Heart right ventricle (tissue), 16 donors: Measurements from ENCODE around the gene PDILT. TPM values are rescaled to one million over a fixed set of nuclear protein-coding genes. Genes with fewer than 3 reads are reported as not detected.

Experiments
- ATAC-seq, 8 donors: fragments of 200-7000 bp; cut with Tn5 transposase; one replicate each; pipeline ENCODE4 v1.9.1; 2020; ENCODE audit warnings: mild to moderate bottlenecking in 8 of 8, moderate library complexity in 8 of 8, moderate number of reproducible peaks in 1 of 8
- DNase-seq, 2 donors: peaks; one replicate each; pipeline ENCODE4 v3.0.0-alpha.2; 2020
- H3K27ac ChIP-seq, 10 donors: fragments of 200-600 bp; sonication (generic) in 2 of 10; one replicate each; pipeline versions ENCODE4 v1.5.0 to v1.8.0; 2020 to 2022; ENCODE audit warnings: mild to moderate bottlenecking in 3 of 10
- H3K27me3 ChIP-seq, 7 donors: fragments of 200-600 bp; one replicate each; pipeline ENCODE4 v1.8.0; 2021 to 2022; ENCODE audit warnings: mild to moderate bottlenecking in 2 of 7
- H3K36me3 ChIP-seq, 9 donors: fragments of 200-600 bp; sonication (generic) in 1 of 9; one replicate each; pipeline versions ENCODE4 v1.5.0 to v1.8.0; 2020 to 2022; ENCODE audit warnings: mild to moderate bottlenecking in 2 of 9
- H3K4me1 ChIP-seq, 9 donors: fragments of 200-600 bp; sonication (generic) in 1 of 9; one replicate each; pipeline versions ENCODE4 v1.5.0 to v1.8.0; 2020 to 2022; ENCODE audit warnings: mild to moderate bottlenecking in 4 of 9
- H3K4me3 ChIP-seq, 10 donors: fragments of 200-600 bp; sonication (generic) in 2 of 10; one replicate each; pipeline versions ENCODE4 v1.5.0 to v1.8.0; 2020 to 2022; ENCODE audit warnings: mild to moderate bottlenecking in 7 of 10, moderate library complexity in 2 of 10
- H3K9me3 ChIP-seq, 11 donors: fragments of 200-600 bp in 10 of 11; sonication (generic) in 2 of 11; one replicate each; pipeline versions ENCODE4 v1.5.0 to v1.8.0; 2013 to 2022; ENCODE audit warnings: mild to moderate bottlenecking in 2 of 11, control low read depth in 1 of 11, moderate library complexity in 1 of 11
- CTCF ChIP-seq, 9 donors: fragments of 200-600 bp; sonication (generic) in 2 of 9; IDR thresholded peaks; one replicate each; pipeline versions ENCODE4 v1.5.0 to v1.8.0; 2021 to 2022; ENCODE audit warnings: antibody characterized with exemption in 9 of 9, mild to moderate bottlenecking in 5 of 9, moderate library complexity in 1 of 9
- WGBS, 2 donors: extraction: QIAGEN DNeasy Blood & Tissue Kit; methylation state at CpG; one replicate each; pipeline ENCODE4 v1.1.7; 2013; ENCODE audit warnings: inconsistent platforms in 1 of 2; 5-methylcytosine and 5-hydroxymethylcytosine counted together
- intact Hi-C, 10 donors: fragments of 100-400 bp; cut with DNase I; formaldehyde crosslinking; loops; one replicate each; pipeline versions ENCODE4 v1.11.1 to v1.14.2; 2022
- polyA plus RNA-seq, 2 donors: library from polyadenylated mRNA; stranded (reverse); fragments of 200-250 nt; gene quantifications; one replicate each; pipeline ENCODE4 v1.2.3, GENCODE V29; 2013
- total RNA-seq, 10 donors: library from RNA; stranded (reverse); fragmentation: NEBNext Ultra II Directional in 3 of 10; extraction: Animal tissue kit (Norgen Biotek cat#: 25700) in 3 of 10; gene quantifications; one replicate each; pipeline versions ENCODE4 v1.2.1 to v1.2.4, GENCODE V29; 2021 to 2023
- donor health status: Arrhythmogenic right ventricular cardiomyopathy.
- donor health status: ischemic (EF 13 %, LVEDD 7.1; RV severe dilation, severe dysfunction).
- donor health status: healthy with polysubstance abuse.
- donor health status: DM: no; HTN: yes; CAD: no.
- donor health status: DM: no; HTN: no; CAD: no.
- donor health status: ischemic (EF 25% LVEDD 6.9; RV normal size, moderate dysfunction).
- donor health status: ischemic (EF 25% LVEDD 5.7; RV mildly dilated, moderate dysfunction).
- donor health status: healthy.
- donor health status: DM: yes; HTN: yes; CAD: no.
- donor health status: Ischemic cardiomyopathy.
- donor health status: ischemic (EF 35%, LVEDD 5.7; RV mildly dilated, moderate dysfunction).
- donor health status: nonischemic (EF 11% LVEDD 7.7; RV severe dilation, severe dysfunction).
- donor health status: DM: yes; HTN: yes; CAD: no.
- donor health status: PGD.
- donor health status: ischemic (EF 29% LVEDD 5.4; RV normal size, mild dysfunction).
- donor health status: nonischemic (EF 23%, LVEDD 6.1; RV moderate dilation, normal function).

The PDILT gene
- total and polyA plus RNA-seq, 12 donors: not detected

- no peak for TF ChIP-seq CTCF (IDR thresholded peaks at IDR 0.05)
- H3K4me3 ChIP-seq: no peak overlapping the region
- H3K27ac ChIP-seq: peak overlapping the region in 1 of 10 donors; percentile 54
- 36 to 40% methylated on average over 2 of the region's 2 CpGs for WGBS, 2 donors
- peak in 2 of 8 donors; percentile 9 to 39 for ATAC-seq
- no peaks in the 10 kb centered on the region for H3K36me3 ChIP-seq
- H3K27me3 ChIP-seq: no peaks in the 10 kb centered on the region
- intact Hi-C loops: no loop called here
- H3K9me3 ChIP-seq: no peaks in the 10 kb centered on the region
- peak in 1 of 2 donors; percentile 11 for DNase-seq
- H3K4me1 ChIP-seq: peaks cover 0 to 14% (median 7%) of the 10 kb centered on the region in 9 donors
These were observed 10.5 kb downstream of the PDILT start for GRCh38 chr16:20393801-20394577.

GRCh38 chr16:20391045-20391444 is 13.5 kb downstream of the PDILT start:
- ATAC-seq (no peak), DNase-seq (no peak)
- Histone ChIP-seq H3K9me3 (no peaks in the 10 kb centered on the region), H3K27ac (no peak overlapping the region), H3K4me1 (peaks cover 0 to 17% (median 11%) of the 10 kb centered on the region in 9 donors), H3K27me3 (peaks cover 0 to 7% (median 0%) of the 10 kb centered on the region in 7 donors), H3K4me3 (no peak overlapping the region), H3K36me3 (no peaks in the 10 kb centered on the region)
- WGBS, 2 donors: 94 to 99% methylated on average over 5 of the region's 5 CpGs
- TF ChIP-seq CTCF (IDR thresholded peaks at IDR 0.05): no peak
- intact Hi-C loops: no loop called here

DNA sequence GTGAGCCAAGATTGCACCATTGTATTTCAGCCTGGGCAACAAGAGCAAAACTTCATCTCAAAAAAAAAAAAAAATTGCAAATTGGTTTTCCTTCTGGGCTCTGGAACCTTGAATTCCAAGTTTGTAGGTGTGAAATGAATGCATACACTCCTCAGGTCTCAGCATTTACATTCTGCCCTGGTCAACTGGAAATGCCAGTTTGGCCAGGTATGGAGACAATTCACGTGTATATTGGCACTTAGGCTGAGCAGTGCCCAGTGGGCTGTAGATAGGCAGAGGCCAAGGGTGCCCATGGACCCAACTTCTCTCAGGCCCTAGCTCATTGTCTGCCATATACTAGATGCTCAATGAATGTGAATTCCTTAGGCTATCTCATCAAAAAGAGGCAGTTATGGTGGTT is 15.7 kb downstream of the PDILT start:
- peaks cover 0 to 15% (median 5%) of the 10 kb centered on the region in 9 donors for H3K4me1 ChIP-seq
- intact Hi-C loops: loop anchor here in 2 of 10 donors (5.0 to 10.0 kb wide), 2 partner anchors 482 to 784 kb away; no protein-coding TSS in a partner anchor
- no peak for DNase-seq
- H3K36me3 ChIP-seq: no peaks in the 10 kb centered on the region
- H3K9me3 ChIP-seq: no peaks in the 10 kb centered on the region
- WGBS, 2 donors: 69 to 90% methylated on average over 1 of the region's 1 CpG
- no peak overlapping the region for H3K4me3 ChIP-seq
- peaks cover 0 to 8% (median 0%) of the 10 kb centered on the region in 7 donors for H3K27me3 ChIP-seq
- TF ChIP-seq CTCF (IDR thresholded peaks at IDR 0.05): no peak
- no peak overlapping the region for H3K27ac ChIP-seq
- no peak for ATAC-seq

DNA sequence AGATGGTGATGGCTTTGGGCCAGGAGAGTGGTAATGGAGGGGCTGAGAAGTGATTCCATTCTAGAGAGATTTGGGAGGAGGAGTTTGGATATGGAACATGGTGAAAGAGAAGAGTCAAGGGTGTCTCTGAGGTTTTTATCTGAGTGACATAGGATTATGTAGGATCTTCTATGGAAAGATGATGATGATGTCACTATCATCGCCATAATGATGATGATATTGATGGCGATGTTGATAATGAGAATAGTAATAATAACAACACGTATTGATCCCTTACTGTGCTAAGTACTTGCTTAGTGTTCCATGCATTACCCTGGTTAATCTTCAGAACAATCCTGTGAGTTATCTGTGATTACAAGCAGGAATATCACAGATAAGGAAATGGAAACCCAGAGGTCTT is 16.6 kb downstream of the PDILT start:
- intact Hi-C loops: loop anchor here in 2 of 10 donors (5.0 to 10.0 kb wide), 2 partner anchors 481 to 783 kb away; no protein-coding TSS in a partner anchor
- Histone ChIP-seq H3K36me3 (no peaks in the 10 kb centered on the region), H3K9me3 (no peaks in the 10 kb centered on the region), H3K27ac (no peak overlapping the region), H3K4me1 (peaks cover 0 to 10% (median 0%) of the 10 kb centered on the region in 9 donors), H3K4me3 (no peak overlapping the region), H3K27me3 (peaks cover 0 to 8% (median 0%) of the 10 kb centered on the region in 7 donors)
- no peak for DNase-seq
- WGBS, 2 donors: 96% methylated on average over 3 of the region's 3 CpGs
- no peak for ATAC-seq
- no peak for TF ChIP-seq CTCF (IDR thresholded peaks at IDR 0.05)
